Measurements from ENCODE around the gene CNDP2. TPM values are rescaled to one million over a fixed set of nuclear protein-coding genes. Genes with fewer than 3 reads are reported as not detected.
"Not testable (repeated sequence)": the region's sequence is repeated elsewhere in the genome, so short reads cannot be mapped to it uniquely, and the experiment has no call there.

The CNDP2 gene
- total and polyA plus RNA-seq, 9 donors: 27.5 to 82.3 (median 59.5) TPM

GRCh38 chr18:74562775-74563174 lies 66.6 kb downstream of the CNDP2 start:
- H3K4me3 ChIP-seq (ENCODE audit: low read length): no peak overlapping the region
- H3K27ac ChIP-seq (ENCODE audit: low read length): no peak overlapping the region
- H3K4me1 ChIP-seq (ENCODE audit: control insufficient read depth, insufficient read depth, low read length): no peaks in the 10 kb centered on the region
- DNase-seq: no peak
- no peaks in the 10 kb centered on the region for H3K36me3 ChIP-seq (ENCODE audit: control insufficient read depth, insufficient read depth, low read length)
- H3K9me3 ChIP-seq (replicated peaks; ENCODE audit: control insufficient read depth, low read depth, low read length): no peaks in the 10 kb centered on the region
- 77% methylated on average over 3 of the region's 4 CpGs for WGBS (ENCODE audit: insufficient coverage)
- no peaks in the 10 kb centered on the region for H3K27me3 ChIP-seq (ENCODE audit: control insufficient read depth, insufficient read depth, low read length)

GRCh38 chr18:74563999-74564398 lies 67.8 kb downstream of the CNDP2 start:
- DNase-seq: no peak
- H3K36me3 ChIP-seq (ENCODE audit: control insufficient read depth, insufficient read depth, low read length): no peaks in the 10 kb centered on the region
- no peak overlapping the region for H3K4me3 ChIP-seq (ENCODE audit: low read length)
- no peaks in the 10 kb centered on the region for H3K4me1 ChIP-seq (ENCODE audit: control insufficient read depth, insufficient read depth, low read length)
- no peaks in the 10 kb centered on the region for H3K9me3 ChIP-seq (replicated peaks; ENCODE audit: control insufficient read depth, low read depth, low read length)
- no CpG with 5 or more reads among the region's 3 CpGs for WGBS (ENCODE audit: insufficient coverage)
- H3K27me3 ChIP-seq (ENCODE audit: control insufficient read depth, insufficient read depth, low read length): no peaks in the 10 kb centered on the region
- no peak overlapping the region for H3K27ac ChIP-seq (ENCODE audit: low read length)

- not testable (repeated sequence) for H3K9me3 ChIP-seq (replicated peaks; ENCODE audit: control insufficient read depth, low read depth, low read length); H3K36me3 ChIP-seq (ENCODE audit: control insufficient read depth, insufficient read depth, low read length)
- WGBS (ENCODE audit: insufficient coverage): no CpG with 5 or more reads among the region's 1 CpG
These were observed 69.0 kb downstream of the CNDP2 start for GRCh38 chr18:74565164-74565563.

GRCh38 chr18:74565993-74566392 lies 69.8 kb downstream of the CNDP2 start:
- 83% methylated on average over 2 of the region's 3 CpGs for WGBS (ENCODE audit: insufficient coverage)
- not testable (repeated sequence) for H3K4me3 ChIP-seq (ENCODE audit: low read length); H3K27me3 ChIP-seq (ENCODE audit: control insufficient read depth, insufficient read depth, low read length); H3K9me3 ChIP-seq (replicated peaks; ENCODE audit: control insufficient read depth, low read depth, low read length); H3K27ac ChIP-seq (ENCODE audit: low read length); H3K36me3 ChIP-seq (ENCODE audit: control insufficient read depth, insufficient read depth, low read length); H3K4me1 ChIP-seq (ENCODE audit: control insufficient read depth, insufficient read depth, low read length); DNase-seq

More at GRCh38 chr18:74565164-74565563, 69.0 kb downstream of the CNDP2 start:
- H3K4me3 ChIP-seq (ENCODE audit: low read length); DNase-seq; H3K27me3 ChIP-seq (ENCODE audit: control insufficient read depth, insufficient read depth, low read length); H3K27ac ChIP-seq (ENCODE audit: low read length); H3K4me1 ChIP-seq (ENCODE audit: control insufficient read depth, insufficient read depth, low read length): not testable (repeated sequence)

GRCh38 chr18:74567822-74568221 lies 71.7 kb downstream of the CNDP2 start:
- Histone ChIP-seq H3K9me3 (replicated peaks; ENCODE audit: control insufficient read depth, low read depth, low read length) (no peaks in the 10 kb centered on the region), H3K27me3 (ENCODE audit: control insufficient read depth, insufficient read depth, low read length) (no peaks in the 10 kb centered on the region), H3K27ac (ENCODE audit: low read length) (no peak overlapping the region), H3K4me3 (ENCODE audit: low read length) (no peak overlapping the region), H3K4me1 (ENCODE audit: control insufficient read depth, insufficient read depth, low read length) (no peaks in the 10 kb centered on the region), H3K36me3 (ENCODE audit: control insufficient read depth, insufficient read depth, low read length) (no peaks in the 10 kb centered on the region)
- no peak for DNase-seq
- 71% methylated on average over 1 of the region's 7 CpGs for WGBS (ENCODE audit: insufficient coverage)

DNA sequence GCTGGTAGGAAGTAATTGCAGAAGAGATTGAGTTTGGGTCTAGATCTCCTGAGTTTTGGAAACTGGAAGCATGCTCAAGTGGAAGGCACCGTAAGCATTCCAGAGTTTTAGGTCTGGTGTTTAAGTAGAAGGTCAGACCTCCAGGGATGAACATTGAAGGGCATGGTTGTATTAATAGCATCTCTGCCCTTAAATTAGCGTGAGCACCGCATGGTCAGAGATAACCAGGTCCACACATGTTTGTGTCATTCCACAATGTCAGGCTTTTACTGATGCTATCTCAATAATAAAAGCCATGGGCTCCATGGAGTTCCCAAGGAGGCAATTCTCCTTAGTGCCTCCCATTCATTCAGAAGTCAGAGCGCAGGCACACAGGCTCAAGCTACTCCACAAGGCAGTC lies 73.2 kb downstream of the CNDP2 start:
- Histone ChIP-seq H3K9me3 (replicated peaks; ENCODE audit: control insufficient read depth, low read depth, low read length) (no peaks in the 10 kb centered on the region), H3K36me3 (ENCODE audit: control insufficient read depth, insufficient read depth, low read length) (no peaks in the 10 kb centered on the region), H3K27me3 (ENCODE audit: control insufficient read depth, insufficient read depth, low read length) (no peaks in the 10 kb centered on the region), H3K4me1 (ENCODE audit: control insufficient read depth, insufficient read depth, low read length) (no peaks in the 10 kb centered on the region), H3K27ac (ENCODE audit: low read length) (no peak overlapping the region), H3K4me3 (ENCODE audit: low read length) (no peak overlapping the region)
- whole genome bisulfite sequencing (ENCODE audit: insufficient coverage): 83% methylated on average over 3 of the region's 4 CpGs
- DNase-seq: no peak

- H3K4me1 ChIP-seq (ENCODE audit: control insufficient read depth, insufficient read depth, low read length): no peaks in the 10 kb centered on the region
- H3K4me3 ChIP-seq (ENCODE audit: low read length): no peak overlapping the region
- no peaks in the 10 kb centered on the region for H3K27me3 ChIP-seq (ENCODE audit: control insufficient read depth, insufficient read depth, low read length)
- no peak for DNase-seq
- WGBS (ENCODE audit: insufficient coverage): 70% methylated on average over 4 of the region's 4 CpGs
- no peaks in the 10 kb centered on the region for H3K9me3 ChIP-seq (replicated peaks; ENCODE audit: control insufficient read depth, low read depth, low read length)
- no peak overlapping the region for H3K27ac ChIP-seq (ENCODE audit: low read length)
- H3K36me3 ChIP-seq (ENCODE audit: control insufficient read depth, insufficient read depth, low read length): no peaks in the 10 kb centered on the region
These were observed 74.1 kb downstream of the CNDP2 start for GRCh38 chr18:74570266-74570665.

DNA sequence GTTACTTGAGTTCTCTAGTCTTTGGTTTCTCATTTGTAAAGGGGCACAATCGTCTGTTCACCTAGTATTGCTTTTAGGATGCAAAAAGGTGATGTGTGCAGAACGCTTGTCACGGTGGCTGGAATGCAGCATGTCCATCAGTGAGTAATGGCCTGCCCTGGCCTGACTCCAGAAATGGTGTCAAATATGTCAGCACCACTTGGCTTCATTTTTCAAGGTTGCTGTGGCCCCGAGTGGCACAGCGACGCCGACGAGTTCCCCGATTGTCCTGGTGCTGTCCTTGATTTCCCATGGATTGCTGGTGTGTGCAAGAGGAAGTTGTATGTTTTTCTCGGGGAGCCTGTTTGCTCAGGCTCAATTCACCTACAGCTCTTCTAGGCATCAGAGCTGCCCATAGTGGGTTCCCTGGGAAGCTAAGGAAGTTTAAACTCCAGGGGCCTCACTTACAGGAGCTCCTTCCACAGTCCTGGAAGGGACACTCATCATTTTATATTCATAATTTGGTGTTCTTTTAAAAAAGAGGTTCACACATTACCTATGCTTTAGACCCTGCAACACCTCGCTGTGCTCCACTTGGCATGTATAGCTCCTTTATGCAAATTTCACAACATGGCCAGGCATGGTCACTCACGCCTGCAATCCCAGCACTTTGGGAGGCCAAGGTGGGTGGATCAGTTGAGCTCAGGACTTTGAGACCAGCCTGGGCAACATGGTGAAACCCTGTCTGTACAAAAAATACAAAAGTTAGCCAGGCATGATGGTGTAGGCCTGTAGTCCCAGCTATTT lies 75.9 kb downstream of the CNDP2 start:
- Histone ChIP-seq H3K27me3 (ENCODE audit: control insufficient read depth, insufficient read depth, low read length) (no peaks in the 10 kb centered on the region), H3K4me1 (ENCODE audit: control insufficient read depth, insufficient read depth, low read length) (no peaks in the 10 kb centered on the region), H3K4me3 (ENCODE audit: low read length) (no peak overlapping the region), H3K9me3 (replicated peaks; ENCODE audit: control insufficient read depth, low read depth, low read length) (no peaks in the 10 kb centered on the region), H3K27ac (ENCODE audit: low read length) (no peak overlapping the region), H3K36me3 (ENCODE audit: control insufficient read depth, insufficient read depth, low read length) (no peaks in the 10 kb centered on the region)
- 75% methylated on average over 5 of the region's 12 CpGs for WGBS (ENCODE audit: insufficient coverage)
- no peak for DNase-seq

DNA sequence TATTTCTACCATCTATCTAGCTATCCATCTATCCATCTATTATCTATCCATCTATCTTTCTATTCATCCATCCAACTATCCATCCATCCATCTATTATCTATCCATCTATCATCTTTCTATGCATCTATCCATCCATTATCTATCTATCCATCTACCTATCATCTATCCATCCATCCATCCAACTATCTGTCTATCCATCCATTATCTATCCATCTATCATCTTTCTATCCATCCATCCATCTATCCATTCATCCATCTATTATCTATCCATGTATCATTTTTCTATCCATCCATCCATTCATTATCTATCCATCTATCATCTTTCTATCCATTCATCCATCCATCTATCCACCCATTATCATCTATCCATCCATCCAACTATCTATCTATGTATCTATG lies 76.9 kb downstream of the CNDP2 start:
- no peak overlapping the region for H3K27ac ChIP-seq (ENCODE audit: low read length)
- DNase-seq: no peak
- no peak overlapping the region for H3K4me3 ChIP-seq (ENCODE audit: low read length)
- no peaks in the 10 kb centered on the region for H3K27me3 ChIP-seq (ENCODE audit: control insufficient read depth, insufficient read depth, low read length)
- no peaks in the 10 kb centered on the region for H3K4me1 ChIP-seq (ENCODE audit: control insufficient read depth, insufficient read depth, low read length)
- H3K36me3 ChIP-seq (ENCODE audit: control insufficient read depth, insufficient read depth, low read length): no peaks in the 10 kb centered on the region
- no peaks in the 10 kb centered on the region for H3K9me3 ChIP-seq (replicated peaks; ENCODE audit: control insufficient read depth, low read depth, low read length)
